ENCODE results near the gene FOXO6.

GRCh38 chr1:41388510-41388909 lies 27.3 kb downstream of the FOXO6 start:
- TF ChIP-seq CTCF (IDR thresholded peaks at IDR 0.05): no peak
- TF ChIP-seq POLR2A (IDR thresholded peaks at IDR 0.05): no peak
- no peak for TF ChIP-seq POLR2AphosphoS5 (IDR thresholded peaks at IDR 0.05)

Data from prostate gland (tissue), 2 donors.